Liver (tissue), 9 donors: ENCODE results near the gene TRIM65. TPM values are rescaled to one million over a fixed set of nuclear protein-coding genes. Genes with fewer than 3 reads are reported as not detected.

Experiments
- DNase-seq: peaks from one replicate; pipeline ENCODE4 v3.0.0-alpha.2; 2017; ENCODE audit warnings: low spot score
- H3K27ac ChIP-seq, 2 donors: one replicate each; pipeline ENCODE4 v1.7.0; 2013; ENCODE audit warnings: inconsistent platforms in 2 of 2, low read length in 2 of 2, control low read depth in 1 of 2, low read depth in 1 of 2, mild to moderate bottlenecking in 1 of 2
- H3K27me3 ChIP-seq, 4 donors: one replicate each; pipeline versions ENCODE4 v1.6.1 to v1.7.0; 2013; ENCODE audit warnings: low read length in 3 of 4, inconsistent platforms in 1 of 4, mild to moderate bottlenecking in 1 of 4, moderate library complexity in 1 of 4; ENCODE audit not compliant: control insufficient read depth in 4 of 4, insufficient read depth in 4 of 4
- H3K36me3 ChIP-seq, 4 donors: one replicate each; pipeline versions ENCODE4 v1.6.1 to v1.7.0; 2013; ENCODE audit warnings: low read length in 3 of 4, mild to moderate bottlenecking in 3 of 4, low read depth in 1 of 4, moderate library complexity in 1 of 4; ENCODE audit not compliant: control insufficient read depth in 4 of 4, insufficient read depth in 3 of 4
- H3K4me1 ChIP-seq, 4 donors: one replicate each; pipeline versions ENCODE4 v1.6.1 to v1.7.0; 2013; ENCODE audit warnings: low read length in 3 of 4, mild to moderate bottlenecking in 3 of 4, moderate library complexity in 1 of 4; ENCODE audit not compliant: control insufficient read depth in 4 of 4, insufficient read depth in 4 of 4
- H3K4me3 ChIP-seq, 3 donors: one replicate each; pipeline versions ENCODE4 v1.6.1 to v1.7.0; 2013; ENCODE audit warnings: low read length in 3 of 3, control low read depth in 1 of 3, low read depth in 1 of 3, mild to moderate bottlenecking in 1 of 3
- H3K9ac ChIP-seq, 2 donors: one replicate each; pipeline ENCODE4 v1.7.0; 2013; ENCODE audit warnings: low read length in 2 of 2, mild to moderate bottlenecking in 2 of 2, moderate library complexity in 2 of 2, control low read depth in 1 of 2, low read depth in 1 of 2
- H3K9me3 ChIP-seq, 4 donors: one replicate each; pipeline versions ENCODE4 v1.6.1 to v1.7.0; 2013; ENCODE audit warnings: low read length in 3 of 4; ENCODE audit not compliant: control insufficient read depth in 4 of 4
- ATF3 ChIP-seq: IDR thresholded peaks from 2 replicates; pipeline ENCODE4 v1.6.1; 2016; ENCODE audit warnings: antibody characterized with exemption
- EGR1 ChIP-seq, 2 donors: IDR thresholded peaks; 2 replicates each; pipeline ENCODE4 v1.6.1; 2016 to 2018; ENCODE audit warnings: antibody characterized with exemption in 2 of 2, low read depth in 2 of 2
- FOXA1 ChIP-seq: IDR thresholded peaks from 2 replicates; pipeline ENCODE4 v1.6.1; 2016; ENCODE audit warnings: antibody characterized with exemption
- FOXA2 ChIP-seq: IDR thresholded peaks from 2 replicates; pipeline ENCODE4 v1.6.1; 2016; ENCODE audit warnings: antibody characterized with exemption
- GABPA ChIP-seq, 2 donors: IDR thresholded peaks in 1 of 2; conservative IDR thresholded peaks in 1 of 2; 2 replicates each; pipeline ENCODE4 v1.6.1; 2016; ENCODE audit warnings: antibody characterized with exemption in 2 of 2, mild to moderate bottlenecking in 1 of 2, moderate library complexity in 1 of 2
- HNF4A ChIP-seq, 2 donors: conservative IDR thresholded peaks; 2 replicates each; pipeline ENCODE4 v1.6.1; 2016; ENCODE audit warnings: antibody characterized with exemption in 2 of 2, mild to moderate bottlenecking in 2 of 2
- HNF4G ChIP-seq: IDR thresholded peaks from 2 replicates; pipeline ENCODE4 v1.6.1; 2016; ENCODE audit warnings: antibody characterized with exemption
- JUND ChIP-seq, 2 donors: IDR thresholded peaks; 2 replicates each; pipeline ENCODE4 v1.6.1; 2016; ENCODE audit warnings: antibody characterized with exemption in 2 of 2
- NR2F2 ChIP-seq: IDR thresholded peaks from 2 replicates; pipeline ENCODE4 v1.6.1; 2016; ENCODE audit warnings: antibody characterized with exemption
- RAD21 ChIP-seq, 2 donors: IDR thresholded peaks; 2 replicates each; pipeline ENCODE4 v1.6.1; 2016; ENCODE audit warnings: antibody characterized with exemption in 2 of 2, mild to moderate bottlenecking in 2 of 2
- RXRA ChIP-seq, 2 donors: IDR thresholded peaks; 2 replicates each; pipeline ENCODE4 v1.6.1; 2017 to 2018; ENCODE audit warnings: antibody characterized with exemption in 2 of 2, mild to moderate bottlenecking in 1 of 2
- SP1 ChIP-seq: IDR thresholded peaks from 2 replicates; pipeline ENCODE4 v1.6.1; 2018; ENCODE audit warnings: antibody characterized with exemption, mild to moderate bottlenecking
- TAF1 ChIP-seq: conservative IDR thresholded peaks from 2 replicates; pipeline ENCODE4 v1.6.1; 2016; ENCODE audit warnings: antibody characterized with exemption, mild to moderate bottlenecking
- YY1 ChIP-seq: IDR thresholded peaks from 2 replicates; pipeline ENCODE4 v1.6.1; 2016; ENCODE audit warnings: antibody characterized with exemption, mild to moderate bottlenecking
- ZBTB33 ChIP-seq: IDR thresholded peaks from 2 replicates; pipeline ENCODE4 v1.6.1; 2016; ENCODE audit warnings: antibody characterized with exemption
- WGBS: extraction: QIAGEN DNeasy Blood & Tissue Kit; methylation state at CpG from one replicate; pipeline ENCODE4 v1.1.7; 2013; 5-methylcytosine and 5-hydroxymethylcytosine counted together
- polyA plus RNA-seq, 2 donors: library from polyadenylated mRNA; stranded (reverse) in 1 of 2; unstranded in 1 of 2; fragments of 200-250 nt in 1 of 2; fragments of >200 nt in 1 of 2; fragmentation: Nextera tagmentation in 1 of 2; extraction: Ambion mirVana in 1 of 2; gene quantifications; one replicate each; pipeline versions ENCODE4 v1.2.1 to v1.2.3, GENCODE V29; 2013 to 2015
- total RNA-seq, 2 donors: library from RNA; depleted of rRNA; stranded (reverse); fragments of >200 nt; gene quantifications; one replicate each; pipeline ENCODE4 v1.2.3, GENCODE V29; 2014
- TF ChIP-seq, protein P1 (sequence below): fragments of 150-350 bp; IDR thresholded peaks from 2 replicates; pipeline ENCODE4 v1.5.1; 2017; ENCODE audit warnings: improper control_type of control experiment, low read depth, low read length; ENCODE audit not compliant: missing input control
- TF ChIP-seq, protein P2 (sequence below): IDR thresholded peaks from 2 replicates; pipeline ENCODE4 v1.6.1; 2016; ENCODE audit warnings: antibody characterized with exemption, mild to moderate bottlenecking
- TF ChIP-seq, protein P3 (sequence below): IDR thresholded peaks from 2 replicates; pipeline ENCODE4 v1.6.1; 2016; ENCODE audit warnings: antibody characterized with exemption
- donor health status: healthy.
- donor health status: healthy.
- donor health status: healthy.
- donor health status: healthy.
- donor health status: healthy.

TRIM65 gene
- total and polyA plus RNA-seq, 4 donors = 1.5 to 8.6 (median 6.5) TPM

DNA sequence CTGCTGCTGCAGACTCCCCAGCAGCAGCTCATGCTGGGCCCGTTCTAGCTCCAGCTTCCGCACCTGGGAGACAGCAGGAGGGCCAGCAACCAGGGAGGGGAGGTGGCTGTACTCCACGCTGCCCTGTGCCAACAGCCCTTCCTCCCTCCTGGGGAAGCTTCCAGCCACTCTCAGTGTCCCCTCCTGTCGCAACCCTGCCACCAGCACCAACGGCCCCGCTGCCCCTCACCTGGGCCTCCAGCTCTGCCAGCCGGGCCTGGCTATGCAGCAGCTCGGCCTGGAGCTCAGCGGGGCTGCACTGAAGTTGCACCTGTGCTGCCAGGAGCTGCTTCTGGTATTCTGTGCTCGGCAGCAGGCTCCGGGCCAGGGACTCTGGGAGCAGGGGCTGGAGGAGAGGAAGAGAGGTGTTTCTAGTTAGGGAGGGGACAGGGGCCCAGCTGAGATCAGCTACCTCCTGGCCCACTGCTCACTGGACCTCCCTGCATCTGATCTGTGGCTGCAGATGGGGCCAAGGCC is 23.4 kb upstream of the TRIM65 start:
- H3K27ac ChIP-seq = no peak overlapping the region
- no peaks in the 10 kb centered on the region for H3K36me3 ChIP-seq
- no peak overlapping the region for H3K4me3 ChIP-seq
- TF ChIP-seq RAD21 (IDR thresholded peaks at IDR 0.05) (no peak), FOXA2 (no peak), JUND (IDR thresholded peaks at IDR 0.05) (no peak), GABPA (IDR thresholded peaks at IDR 0.05 in 1 of 2, conservative IDR thresholded peaks at IDR 0.05 in 1 of 2) (no peak), RXRA (IDR thresholded peaks at IDR 0.05) (no peak), EGR1 (IDR thresholded peaks at IDR 0.05; ENCODE audit: low read depth in 2 of 2) (no peak), YY1 (no peak), FOXA1 (no peak), HNF4G (no peak), TAF1 (no peak), NR2F2 (no peak), SP1 (no peak), ATF3 (no peak), HNF4A (conservative IDR thresholded peaks at IDR 0.05) (no peak), ZBTB33 (no peak)
- TF ChIP-seq, protein P1, sequence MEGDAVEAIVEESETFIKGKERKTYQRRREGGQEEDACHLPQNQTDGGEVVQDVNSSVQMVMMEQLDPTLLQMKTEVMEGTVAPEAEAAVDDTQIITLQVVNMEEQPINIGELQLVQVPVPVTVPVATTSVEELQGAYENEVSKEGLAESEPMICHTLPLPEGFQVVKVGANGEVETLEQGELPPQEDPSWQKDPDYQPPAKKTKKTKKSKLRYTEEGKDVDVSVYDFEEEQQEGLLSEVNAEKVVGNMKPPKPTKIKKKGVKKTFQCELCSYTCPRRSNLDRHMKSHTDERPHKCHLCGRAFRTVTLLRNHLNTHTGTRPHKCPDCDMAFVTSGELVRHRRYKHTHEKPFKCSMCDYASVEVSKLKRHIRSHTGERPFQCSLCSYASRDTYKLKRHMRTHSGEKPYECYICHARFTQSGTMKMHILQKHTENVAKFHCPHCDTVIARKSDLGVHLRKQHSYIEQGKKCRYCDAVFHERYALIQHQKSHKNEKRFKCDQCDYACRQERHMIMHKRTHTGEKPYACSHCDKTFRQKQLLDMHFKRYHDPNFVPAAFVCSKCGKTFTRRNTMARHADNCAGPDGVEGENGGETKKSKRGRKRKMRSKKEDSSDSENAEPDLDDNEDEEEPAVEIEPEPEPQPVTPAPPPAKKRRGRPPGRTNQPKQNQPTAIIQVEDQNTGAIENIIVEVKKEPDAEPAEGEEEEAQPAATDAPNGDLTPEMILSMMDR = no peak
- TF ChIP-seq, protein P2, sequence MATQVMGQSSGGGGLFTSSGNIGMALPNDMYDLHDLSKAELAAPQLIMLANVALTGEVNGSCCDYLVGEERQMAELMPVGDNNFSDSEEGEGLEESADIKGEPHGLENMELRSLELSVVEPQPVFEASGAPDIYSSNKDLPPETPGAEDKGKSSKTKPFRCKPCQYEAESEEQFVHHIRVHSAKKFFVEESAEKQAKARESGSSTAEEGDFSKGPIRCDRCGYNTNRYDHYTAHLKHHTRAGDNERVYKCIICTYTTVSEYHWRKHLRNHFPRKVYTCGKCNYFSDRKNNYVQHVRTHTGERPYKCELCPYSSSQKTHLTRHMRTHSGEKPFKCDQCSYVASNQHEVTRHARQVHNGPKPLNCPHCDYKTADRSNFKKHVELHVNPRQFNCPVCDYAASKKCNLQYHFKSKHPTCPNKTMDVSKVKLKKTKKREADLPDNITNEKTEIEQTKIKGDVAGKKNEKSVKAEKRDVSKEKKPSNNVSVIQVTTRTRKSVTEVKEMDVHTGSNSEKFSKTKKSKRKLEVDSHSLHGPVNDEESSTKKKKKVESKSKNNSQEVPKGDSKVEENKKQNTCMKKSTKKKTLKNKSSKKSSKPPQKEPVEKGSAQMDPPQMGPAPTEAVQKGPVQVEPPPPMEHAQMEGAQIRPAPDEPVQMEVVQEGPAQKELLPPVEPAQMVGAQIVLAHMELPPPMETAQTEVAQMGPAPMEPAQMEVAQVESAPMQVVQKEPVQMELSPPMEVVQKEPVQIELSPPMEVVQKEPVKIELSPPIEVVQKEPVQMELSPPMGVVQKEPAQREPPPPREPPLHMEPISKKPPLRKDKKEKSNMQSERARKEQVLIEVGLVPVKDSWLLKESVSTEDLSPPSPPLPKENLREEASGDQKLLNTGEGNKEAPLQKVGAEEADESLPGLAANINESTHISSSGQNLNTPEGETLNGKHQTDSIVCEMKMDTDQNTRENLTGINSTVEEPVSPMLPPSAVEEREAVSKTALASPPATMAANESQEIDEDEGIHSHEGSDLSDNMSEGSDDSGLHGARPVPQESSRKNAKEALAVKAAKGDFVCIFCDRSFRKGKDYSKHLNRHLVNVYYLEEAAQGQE = no peak
- TF ChIP-seq, protein P3, sequence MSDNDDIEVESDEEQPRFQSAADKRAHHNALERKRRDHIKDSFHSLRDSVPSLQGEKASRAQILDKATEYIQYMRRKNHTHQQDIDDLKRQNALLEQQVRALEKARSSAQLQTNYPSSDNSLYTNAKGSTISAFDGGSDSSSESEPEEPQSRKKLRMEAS = no peak
- DNase-seq = no peak
- H3K27me3 ChIP-seq = no peaks in the 10 kb centered on the region
- H3K4me1 ChIP-seq = peaks cover 0 to 17% (median 14%) of the 10 kb centered on the region in 4 donors
- no peak overlapping the region for H3K9ac ChIP-seq
- 90% methylated on average over 11 of the region's 11 CpGs for WGBS
- H3K9me3 ChIP-seq = no peaks in the 10 kb centered on the region
